Measurements from ENCODE around the gene FCHSD2. TPM values are rescaled to one million over a fixed set of nuclear protein-coding genes. Genes with fewer than 3 reads are reported as not detected.
"Not testable (repeated sequence)": the region's sequence is repeated elsewhere in the genome, so short reads cannot be mapped to it uniquely, and the experiment has no call there.

Gene FCHSD2
- total RNA-seq, 1 donor from 2014 or later: 32.7 TPM

- ATAC-seq: peak; percentile 52
- intact Hi-C loops (cut with micrococcal nuclease): no loop called here
- DNase-seq: no peak
These were observed 334.3 kb downstream of the FCHSD2 start for GRCh38 chr11:72807792-72808191.

- intact Hi-C loops (cut with micrococcal nuclease): no loop called here
- DNase-seq (no peak), ATAC-seq (peak; percentile 54)
These were observed 335.0 kb downstream of the FCHSD2 start for GRCh38 chr11:72807021-72807693.

GRCh38 chr11:72806378-72806777 is 335.7 kb downstream of the FCHSD2 start:
- intact Hi-C loops (cut with micrococcal nuclease); ATAC-seq; DNase-seq: not testable (repeated sequence)

GRCh38 chr11:72805216-72805615 is 336.9 kb downstream of the FCHSD2 start:
- ATAC-seq (no peak), DNase-seq (no peak)
- intact Hi-C loops (cut with micrococcal nuclease): no loop called here

- ATAC-seq (no peak), DNase-seq (no peak)
- intact Hi-C loops (cut with micrococcal nuclease): no loop called here
These were observed 339.3 kb downstream of the FCHSD2 start for GRCh38 chr11:72802822-72803221.

GRCh38 chr11:72799441-72799840 is 342.7 kb downstream of the FCHSD2 start:
- ATAC-seq (no peak), DNase-seq (no peak)
- intact Hi-C loops (cut with micrococcal nuclease): no loop called here

- intact Hi-C loops (cut with micrococcal nuclease): no loop called here
- no peak for ATAC-seq
- no peak for DNase-seq
These were observed 343.8 kb downstream of the FCHSD2 start for GRCh38 chr11:72798361-72798760.

GRCh38 chr11:72793425-72794367 is 348.4 kb downstream of the FCHSD2 start, which contains the start of gene STARD10:
Gene STARD10 (minus strand): TSS chr11:72794047. CDS start chr11:72781181, 12,866 bp downstream.
- DNase-seq (peak; percentile 99), ATAC-seq (peak; percentile 93)
- intact Hi-C loops (cut with micrococcal nuclease): loop anchor here (5.0 kb wide), 1 partner anchor 66 kb away; no protein-coding TSS in a partner anchor

GRCh38 chr11:72793076-72793424 is 349.1 kb downstream of the FCHSD2 start:
- ATAC-seq (no peak), DNase-seq (no peak)
- intact Hi-C loops (cut with micrococcal nuclease): loop anchor here (5.0 kb wide), 1 partner anchor 66 kb away; no protein-coding TSS in a partner anchor

GRCh38 chr11:72792437-72793021 is 349.6 kb downstream of the FCHSD2 start:
- DNase-seq: no peak
- intact Hi-C loops (cut with micrococcal nuclease): loop anchor here (5.0 kb wide), 1 partner anchor 65 kb away; no protein-coding TSS in a partner anchor
- ATAC-seq: no peak

- not testable (repeated sequence) for DNase-seq, ATAC-seq
- intact Hi-C loops (cut with micrococcal nuclease): loop anchor here (5.0 kb wide), 1 partner anchor 64 kb away; no protein-coding TSS in a partner anchor
These were observed 350.9 kb downstream of the FCHSD2 start for GRCh38 chr11:72791228-72791627.

GRCh38 chr11:72789493-72790131 is 352.5 kb downstream of the FCHSD2 start:
- intact Hi-C loops (cut with micrococcal nuclease): loop anchor here (5.0 kb wide), 1 partner anchor 62 kb away; no protein-coding TSS in a partner anchor
- DNase-seq (peak; percentile 77), ATAC-seq (peak; percentile 63)

GRCh38 chr11:72788241-72788640 is 353.9 kb downstream of the FCHSD2 start:
- intact Hi-C loops (cut with micrococcal nuclease): no loop called here
- ATAC-seq (no peak), DNase-seq (no peak)

- ATAC-seq: peak; percentile 2
- intact Hi-C loops (cut with micrococcal nuclease): no loop called here
- DNase-seq: no peak
These were observed 354.7 kb downstream of the FCHSD2 start for GRCh38 chr11:72787216-72788104.
